MCF 10A (cell line): Measurements from ENCODE around the gene ARMC9. TPM values are rescaled to one million over a fixed set of nuclear protein-coding genes. Genes with fewer than 3 reads are reported as not detected.

Source experiments
- BruUV-seq: library from RNA; stranded (reverse); fragments of 400-500 nt; replicated peaks from 2 replicates; lab custom pipeline; 2021; lab: Mats Ljungman, UMichigan
- CTCF ChIA-PET: fragments of 300-600 bp; sonication (Branson Sonifier 250); formaldehyde crosslinking; extraction: SDS; loops from one replicate; lab custom pipeline; 2021; ENCODE audit warnings: antibody characterized with exemption, inconsistent platforms; lab: Yijun Ruan, JAX
- POLR2A ChIA-PET: fragments of 300-600, 350-650 bp; sonication (Branson Sonifier 250); formaldehyde crosslinking; extraction: SDS; loops from one replicate; lab custom pipeline; 2020; ENCODE audit warnings: antibody characterized with exemption, inconsistent platforms; lab: Yijun Ruan, JAX
- DNase-seq: peaks from one replicate; pipeline ENCODE4 v3.0.0-alpha.2; 2018; ENCODE audit not compliant: unreplicated experiment
- H3K27ac Mint-ChIP-seq: one replicate; pipeline ENCODE4 v1.8.0; 2022; ENCODE audit warnings: mild to moderate bottlenecking, low read depth, mixed read lengths; ENCODE audit not compliant: unreplicated experiment
- H3K27me3 Mint-ChIP-seq: one replicate; pipeline ENCODE4 v1.8.0; 2022; ENCODE audit warnings: mixed read lengths; ENCODE audit not compliant: insufficient read depth, unreplicated experiment
- H3K36me3 Mint-ChIP-seq: one replicate; pipeline ENCODE4 v1.8.0; 2022; ENCODE audit warnings: mild to moderate bottlenecking, moderate library complexity, mixed read lengths; ENCODE audit not compliant: insufficient read depth, unreplicated experiment
- H3K4me1 Mint-ChIP-seq: one replicate; pipeline ENCODE4 v1.8.0; 2022; ENCODE audit warnings: mixed read lengths; ENCODE audit not compliant: insufficient read depth, unreplicated experiment
- H3K4me3 Mint-ChIP-seq: one replicate; pipeline ENCODE4 v1.8.0; 2022; ENCODE audit warnings: mild to moderate bottlenecking, moderate library complexity, mixed read lengths; ENCODE audit not compliant: unreplicated experiment
- H3K9me3 Mint-ChIP-seq: one replicate; pipeline ENCODE4 v1.8.0; 2022; ENCODE audit warnings: mixed read lengths; ENCODE audit not compliant: unreplicated experiment
- intact Hi-C: fragments of 100-400 bp; cut with micrococcal nuclease; formaldehyde crosslinking; loops from 2 replicates; pipeline ENCODE4 v1.14.1; 2022
- total RNA-seq: library from RNA; stranded (reverse); gene quantifications from 2 replicates; pipeline ENCODE4 v1.2.3, GENCODE V29; 2022
- TF ChIP-seq, protein P1 (sequence below): fragments of 200-600 bp; IDR thresholded peaks from one replicate; pipeline ENCODE4 v1.8.0; 2022; ENCODE audit warnings: antibody characterized with exemption, mild to moderate bottlenecking; ENCODE audit not compliant: unreplicated experiment

Gene ARMC9
- total RNA-seq, 1 experiment from 2014 or later: 16.5 TPM

- intact Hi-C loops: loop anchor here (1.0 kb wide), 2 partner anchors 185 to 308 kb away; no protein-coding TSS in a partner anchor
- H3K36me3 Mint-ChIP-seq: no peaks in the 10 kb centered on the region
- POLR2A ChIA-PET: interaction anchor here (0.7 to 2.4 kb wide), 5 partner anchors 10 to 115 kb away, joined by 3 to 8 read pairs (median 4); partner anchors contain the start of gene NCL
Observed at GRCh38 chr2:231412618-231412963, 214.2 kb downstream of the ARMC9 start.

GRCh38 chr2:231413456-231413855 lies 215.0 kb downstream of the ARMC9 start:
- Mint-ChIP-seq H3K27me3 (no peaks in the 10 kb centered on the region), H3K27ac (no peak overlapping the region), H3K4me3 (no peak overlapping the region), H3K9me3 (no peaks in the 10 kb centered on the region), H3K36me3 (no peaks in the 10 kb centered on the region), H3K4me1 (no peaks in the 10 kb centered on the region)
- ChIA-PET CTCF (interaction anchor here (0.6 to 9.9 kb wide), 9 partner anchors 12 to 1894 kb away, joined by 3 to 156 read pairs (median 4); partner anchors contain the start of genes NCL and SAG), POLR2A (no interaction called here)
- TF ChIP-seq, protein P1, sequence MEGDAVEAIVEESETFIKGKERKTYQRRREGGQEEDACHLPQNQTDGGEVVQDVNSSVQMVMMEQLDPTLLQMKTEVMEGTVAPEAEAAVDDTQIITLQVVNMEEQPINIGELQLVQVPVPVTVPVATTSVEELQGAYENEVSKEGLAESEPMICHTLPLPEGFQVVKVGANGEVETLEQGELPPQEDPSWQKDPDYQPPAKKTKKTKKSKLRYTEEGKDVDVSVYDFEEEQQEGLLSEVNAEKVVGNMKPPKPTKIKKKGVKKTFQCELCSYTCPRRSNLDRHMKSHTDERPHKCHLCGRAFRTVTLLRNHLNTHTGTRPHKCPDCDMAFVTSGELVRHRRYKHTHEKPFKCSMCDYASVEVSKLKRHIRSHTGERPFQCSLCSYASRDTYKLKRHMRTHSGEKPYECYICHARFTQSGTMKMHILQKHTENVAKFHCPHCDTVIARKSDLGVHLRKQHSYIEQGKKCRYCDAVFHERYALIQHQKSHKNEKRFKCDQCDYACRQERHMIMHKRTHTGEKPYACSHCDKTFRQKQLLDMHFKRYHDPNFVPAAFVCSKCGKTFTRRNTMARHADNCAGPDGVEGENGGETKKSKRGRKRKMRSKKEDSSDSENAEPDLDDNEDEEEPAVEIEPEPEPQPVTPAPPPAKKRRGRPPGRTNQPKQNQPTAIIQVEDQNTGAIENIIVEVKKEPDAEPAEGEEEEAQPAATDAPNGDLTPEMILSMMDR: no peak
- no peak for DNase-seq
- BruUV-seq: no TSS peak
- intact Hi-C loops: no loop called here

More at GRCh38 chr2:231412618-231412963, 214.2 kb downstream of the ARMC9 start:
- no peak for DNase-seq
- Mint-ChIP-seq H3K9me3 (no peaks in the 10 kb centered on the region), H3K4me3 (peak overlapping the region; percentile 70), H3K27me3 (no peaks in the 10 kb centered on the region), H3K4me1 (no peaks in the 10 kb centered on the region), H3K27ac (no peak overlapping the region)
- TF ChIP-seq, protein P1: no peak
- CTCF ChIA-PET: interaction anchor here (0.5 to 9.9 kb wide), 25 partner anchors 10 to 1000 kb away, joined by 3 to 156 read pairs (median 3); partner anchors contain the start of gene NCL
- no TSS peak for BruUV-seq

GRCh38 chr2:231413921-231414476 lies 215.6 kb downstream of the ARMC9 start:
- H3K27ac Mint-ChIP-seq: no peak overlapping the region

GRCh38 chr2:231415029-231415428 lies 216.6 kb downstream of the ARMC9 start:
- no peak overlapping the region for H3K27ac Mint-ChIP-seq
- CTCF ChIA-PET: interaction anchor here (0.7 to 9.9 kb wide), 3 partner anchors 37 to 415 kb away, joined by 3 to 156 read pairs (median 3); no protein-coding TSS in a partner anchor

More at GRCh38 chr2:231413921-231414476, 215.6 kb downstream of the ARMC9 start:
- no peaks in the 10 kb centered on the region for H3K9me3 Mint-ChIP-seq
- TF ChIP-seq, protein P1: no peak
- H3K4me1 Mint-ChIP-seq: no peaks in the 10 kb centered on the region
- ChIA-PET CTCF (interaction anchor here (0.6 to 9.9 kb wide), 4 partner anchors 50 to 1894 kb away, joined by 3 to 156 read pairs (median 14); partner anchors contain the start of genes NCL and SAG), POLR2A (interaction anchor here (0.6 kb wide), 1 partner anchor 242 kb away, joined by 3 read pairs; no protein-coding TSS in a partner anchor)
- no peak for DNase-seq
- no TSS peak for BruUV-seq
- peaks cover 5% of the 10 kb centered on the region for H3K27me3 Mint-ChIP-seq
- H3K4me3 Mint-ChIP-seq: no peak overlapping the region
- no peaks in the 10 kb centered on the region for H3K36me3 Mint-ChIP-seq
- intact Hi-C loops: no loop called here

More at GRCh38 chr2:231415029-231415428, 216.6 kb downstream of the ARMC9 start:
- POLR2A ChIA-PET: interaction anchor here (0.9 kb wide), 2 partner anchors 10 to 38 kb away, joined by 3 read pairs; no protein-coding TSS in a partner anchor
- no peaks in the 10 kb centered on the region for H3K4me1 Mint-ChIP-seq
- no TSS peak for BruUV-seq
- TF ChIP-seq, protein P1: no peak
- no peak for DNase-seq
- no peaks in the 10 kb centered on the region for H3K36me3 Mint-ChIP-seq
- intact Hi-C loops: no loop called here
- no peak overlapping the region for H3K4me3 Mint-ChIP-seq
- peaks cover 15% of the 10 kb centered on the region for H3K27me3 Mint-ChIP-seq
- H3K9me3 Mint-ChIP-seq: no peaks in the 10 kb centered on the region
